ENCODE results near the gene NRXN3. TPM values are rescaled to one million over a fixed set of nuclear protein-coding genes. Genes with fewer than 3 reads are reported as not detected.

The NRXN3 gene
- total and polyA plus RNA-seq, 2 donors (not counting 1 experiment from before 2014, with no cell fraction given), result not detected

DNA sequence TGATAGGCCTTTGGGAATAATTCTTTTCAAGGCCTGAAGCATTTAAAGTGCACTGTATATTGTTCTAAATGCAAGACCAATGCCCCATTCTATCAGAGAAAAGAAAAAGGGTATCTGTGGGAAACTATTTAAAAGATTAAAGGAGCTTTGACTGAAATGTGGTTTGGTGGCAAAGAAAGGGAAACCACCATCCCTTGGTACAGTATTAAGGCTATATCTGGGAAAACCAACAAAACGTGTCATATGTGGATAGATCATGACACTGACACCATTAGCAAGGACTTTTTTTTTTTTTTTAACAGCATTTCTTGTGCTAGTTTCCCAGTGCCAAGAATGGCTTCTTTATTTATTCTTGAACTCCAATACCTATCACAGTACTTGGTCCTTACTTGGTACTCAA lies 1150.4 kb downstream of the NRXN3 start:
- ChIA-PET POLR2A (no interaction called here), CTCF (no interaction called here)
- H3K9ac ChIP-seq (ENCODE audit: low read length), result no peak overlapping the region
- no peaks in the 10 kb centered on the region for H3K4me1 ChIP-seq (ENCODE audit: control insufficient read depth in 2 of 2, insufficient read depth in 2 of 2, low read length in 2 of 2)
- no peak overlapping the region for H3K4me2 ChIP-seq (replicated peaks; ENCODE audit: low read depth, low read length, poor library complexity, severe bottlenecking)
- ATAC-seq (ENCODE audit: low read depth) (no peak), DNase-seq (no peak)
- Mint-ChIP-seq H3K4me3 (no peak overlapping the region), H3K4me1 (no peaks in the 10 kb centered on the region), H3K27ac (no peak overlapping the region), H3K27me3 (no peaks in the 10 kb centered on the region), H3K9me3 (ENCODE audit: insufficient read depth) (peaks cover 4% of the 10 kb centered on the region)
- no peak overlapping the region for H3K27ac ChIP-seq (ENCODE audit: low read length in 2 of 2)
- no peaks in the 10 kb centered on the region for H3K27me3 ChIP-seq (replicated peaks in 1 of 4; ENCODE audit: control extremely low read depth in 1 of 4, control insufficient read depth in 3 of 4, insufficient read depth in 4 of 4, low read length in 3 of 4)
- no CpG with 5 or more reads among the region's 1 CpG for WGBS (ENCODE audit: insufficient coverage)
- no peaks in the 10 kb centered on the region for H4K20me1 ChIP-seq (ENCODE audit: control insufficient read depth, insufficient read depth, low read length, poor library complexity, severe bottlenecking)
- TF ChIP-seq EZH2 (IDR thresholded peaks at IDR 0.05; ENCODE audit: borderline replicate concordance, insufficient read depth, low read depth, low read length, poor library complexity, severe bottlenecking), result no peak
- no peak overlapping the region for H3K4me3 ChIP-seq (ENCODE audit: control extremely low read depth in 1 of 5, extremely low read depth in 1 of 5, insufficient read depth in 1 of 5, low read depth in 2 of 5, low read length in 4 of 5)
- H2AFZ ChIP-seq (ENCODE audit: insufficient read depth, low read depth, low read length, poor library complexity, severe bottlenecking), result no peak overlapping the region
- no peaks in the 10 kb centered on the region for H3K36me3 ChIP-seq (replicated peaks in 1 of 2; ENCODE audit: control extremely low read depth in 1 of 2, control insufficient read depth in 1 of 2, extremely low read depth in 1 of 2, insufficient read depth in 2 of 2, low read length in 1 of 2)
- H3K79me2 ChIP-seq (ENCODE audit: control insufficient read depth, insufficient read depth, low read length), result no peaks in the 10 kb centered on the region
- intact Hi-C loops (cut with micrococcal nuclease), result no loop called here
- no peaks in the 10 kb centered on the region for H3K9me3 ChIP-seq (ENCODE audit: control extremely low read depth in 1 of 3, control insufficient read depth in 2 of 3, insufficient read depth in 1 of 3, low read length in 2 of 3)

DNA sequence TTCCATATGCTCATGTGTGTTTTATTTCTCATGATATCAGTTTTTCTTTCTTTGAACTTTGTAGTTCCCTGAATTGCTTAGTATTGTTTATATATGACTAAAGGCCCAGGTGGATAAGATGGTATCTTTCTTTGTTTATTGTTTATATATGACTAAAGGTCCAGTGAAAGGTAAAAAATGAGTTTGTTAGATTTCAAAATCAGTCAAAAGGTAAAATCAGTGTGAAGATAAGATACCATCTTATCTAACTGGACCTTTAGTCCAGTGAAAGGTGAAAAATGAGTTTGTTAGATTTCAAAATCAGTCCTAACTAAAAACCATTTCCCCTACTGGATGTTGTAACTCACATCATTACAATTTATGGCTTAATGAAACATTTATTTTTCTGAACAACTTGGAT lies 1150.9 kb downstream of the NRXN3 start:
- H3K9me3 Mint-ChIP-seq (ENCODE audit: insufficient read depth), result peaks cover 4% of the 10 kb centered on the region
- Histone ChIP-seq H3K9ac (ENCODE audit: low read length) (no peak overlapping the region), H3K27me3 (replicated peaks in 1 of 4; ENCODE audit: control extremely low read depth in 1 of 4, control insufficient read depth in 3 of 4, insufficient read depth in 4 of 4, low read length in 3 of 4) (no peaks in the 10 kb centered on the region), H3K79me2 (ENCODE audit: control insufficient read depth, insufficient read depth, low read length) (no peaks in the 10 kb centered on the region), H3K36me3 (replicated peaks in 1 of 2; ENCODE audit: control extremely low read depth in 1 of 2, control insufficient read depth in 1 of 2, extremely low read depth in 1 of 2, insufficient read depth in 2 of 2, low read length in 1 of 2) (no peaks in the 10 kb centered on the region), H3K9me3 (ENCODE audit: control extremely low read depth in 1 of 3, control insufficient read depth in 2 of 3, insufficient read depth in 1 of 3, low read length in 2 of 3) (no peaks in the 10 kb centered on the region), H3K27ac (ENCODE audit: low read length in 2 of 2) (no peak overlapping the region), H3K4me2 (replicated peaks; ENCODE audit: low read depth, low read length, poor library complexity, severe bottlenecking) (no peak overlapping the region), H4K20me1 (ENCODE audit: control insufficient read depth, insufficient read depth, low read length, poor library complexity, severe bottlenecking) (no peaks in the 10 kb centered on the region), H2AFZ (ENCODE audit: insufficient read depth, low read depth, low read length, poor library complexity, severe bottlenecking) (no peak overlapping the region), H3K4me1 (ENCODE audit: control insufficient read depth in 2 of 2, insufficient read depth in 2 of 2, low read length in 2 of 2) (no peaks in the 10 kb centered on the region), H3K4me3 (ENCODE audit: control extremely low read depth in 1 of 5, extremely low read depth in 1 of 5, insufficient read depth in 1 of 5, low read depth in 2 of 5, low read length in 4 of 5) (no peak overlapping the region)
- no peak for TF ChIP-seq EZH2 (IDR thresholded peaks at IDR 0.05; ENCODE audit: borderline replicate concordance, insufficient read depth, low read depth, low read length, poor library complexity, severe bottlenecking)
- TF ChIP-seq, protein P1, sequence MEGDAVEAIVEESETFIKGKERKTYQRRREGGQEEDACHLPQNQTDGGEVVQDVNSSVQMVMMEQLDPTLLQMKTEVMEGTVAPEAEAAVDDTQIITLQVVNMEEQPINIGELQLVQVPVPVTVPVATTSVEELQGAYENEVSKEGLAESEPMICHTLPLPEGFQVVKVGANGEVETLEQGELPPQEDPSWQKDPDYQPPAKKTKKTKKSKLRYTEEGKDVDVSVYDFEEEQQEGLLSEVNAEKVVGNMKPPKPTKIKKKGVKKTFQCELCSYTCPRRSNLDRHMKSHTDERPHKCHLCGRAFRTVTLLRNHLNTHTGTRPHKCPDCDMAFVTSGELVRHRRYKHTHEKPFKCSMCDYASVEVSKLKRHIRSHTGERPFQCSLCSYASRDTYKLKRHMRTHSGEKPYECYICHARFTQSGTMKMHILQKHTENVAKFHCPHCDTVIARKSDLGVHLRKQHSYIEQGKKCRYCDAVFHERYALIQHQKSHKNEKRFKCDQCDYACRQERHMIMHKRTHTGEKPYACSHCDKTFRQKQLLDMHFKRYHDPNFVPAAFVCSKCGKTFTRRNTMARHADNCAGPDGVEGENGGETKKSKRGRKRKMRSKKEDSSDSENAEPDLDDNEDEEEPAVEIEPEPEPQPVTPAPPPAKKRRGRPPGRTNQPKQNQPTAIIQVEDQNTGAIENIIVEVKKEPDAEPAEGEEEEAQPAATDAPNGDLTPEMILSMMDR (IDR thresholded peaks at IDR 0.05), result no peak
- ChIA-PET POLR2A (no interaction called here), CTCF (no interaction called here)
- intact Hi-C loops (cut with micrococcal nuclease), result no loop called here
- ATAC-seq (ENCODE audit: low read depth) (no peak), DNase-seq (no peak)
- H3K27ac Mint-ChIP-seq, result no peak overlapping the region
- H3K4me3 Mint-ChIP-seq, result no peak overlapping the region
- no peaks in the 10 kb centered on the region for H3K27me3 Mint-ChIP-seq
- no peaks in the 10 kb centered on the region for H3K4me1 Mint-ChIP-seq
